ENCODE data around the gene TSPAN14.

Gene TSPAN14

GRCh38 chr10:80553436-80553835 lies 99.3 kb downstream of the TSPAN14 start:
- DNase-seq, result no peak

- DNase-seq, result no peak
Observed at GRCh38 chr10:80554050-80554449, 99.9 kb downstream of the TSPAN14 start.

- DNase-seq, result no peak
Observed at GRCh38 chr10:80555415-80555814, 101.3 kb downstream of the TSPAN14 start.

GRCh38 chr10:80561950-80562349 lies 107.8 kb downstream of the TSPAN14 start:
- no peak for DNase-seq

- DNase-seq, result no peak
Observed at GRCh38 chr10:80567292-80567691, 113.2 kb downstream of the TSPAN14 start.

GRCh38 chr10:80569131-80569895 lies 115.2 kb downstream of the TSPAN14 start:
- DNase-seq, result no peak

- no peak for DNase-seq
Observed at GRCh38 chr10:80571352-80571751, 117.2 kb downstream of the TSPAN14 start.

- DNase-seq, result no peak
Observed at GRCh38 chr10:80579181-80579763, 125.2 kb downstream of the TSPAN14 start.

- DNase-seq, result no peak
Observed at GRCh38 chr10:80579849-80580637, 125.9 kb downstream of the TSPAN14 start.

GRCh38 chr10:80580638-80581468 lies 126.7 kb downstream of the TSPAN14 start:
- DNase-seq, result no peak

- DNase-seq, result no peak
Observed at GRCh38 chr10:80581469-80581835, 127.3 kb downstream of the TSPAN14 start.

- DNase-seq, result no peak
Observed at GRCh38 chr10:80582286-80582960, 128.3 kb downstream of the TSPAN14 start.
